A673 (cell line): Measurements from ENCODE around the gene OR2T2.
"Not testable (repeated sequence)": the region's sequence is repeated elsewhere in the genome, so short reads cannot be mapped to it uniquely, and the experiment has no call there.

ENCODE experiments used
- EZH2 ChIP-seq: fragments of 200-600 bp; sonication (generic); IDR thresholded peaks from 2 replicates; pipeline ENCODE4 v1.6.1; 2017; ENCODE audit warnings: borderline replicate concordance, low read depth, mild to moderate bottlenecking, mixed read lengths, antibody characterized with exemption, low read length; ENCODE audit not compliant: poor library complexity, severe bottlenecking
- TF ChIP-seq, protein P1 (sequence below): fragments of 300-800, 200-600 bp; sonication (generic); conservative IDR thresholded peaks from 2 replicates; pipeline ENCODE4 v1.5.1; 2017; ENCODE audit warnings: low read depth, mild to moderate bottlenecking, antibody characterized with exemption, low read length, moderate library complexity, mixed read lengths

DNA sequence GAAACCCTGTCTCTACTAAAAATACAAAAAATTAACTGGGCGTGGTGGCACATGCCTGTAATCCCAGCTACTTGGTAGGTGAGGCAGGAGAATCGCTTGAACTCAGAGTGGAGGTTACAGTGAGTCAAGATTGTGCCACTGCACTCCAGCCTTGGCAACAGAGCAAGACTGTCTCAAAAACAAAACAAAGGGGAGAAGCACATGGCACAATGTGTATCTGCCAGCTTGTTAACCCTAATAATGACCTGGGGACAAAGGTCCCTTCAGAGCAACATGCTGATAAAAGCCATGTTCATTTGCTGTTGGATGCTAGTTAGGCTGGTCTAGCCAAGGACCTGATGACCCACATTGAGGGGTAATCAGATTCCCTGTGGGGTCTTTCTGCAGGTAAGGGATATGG, 11.2 kb downstream of the OR2T2 start:
- TF ChIP-seq, protein P1, sequence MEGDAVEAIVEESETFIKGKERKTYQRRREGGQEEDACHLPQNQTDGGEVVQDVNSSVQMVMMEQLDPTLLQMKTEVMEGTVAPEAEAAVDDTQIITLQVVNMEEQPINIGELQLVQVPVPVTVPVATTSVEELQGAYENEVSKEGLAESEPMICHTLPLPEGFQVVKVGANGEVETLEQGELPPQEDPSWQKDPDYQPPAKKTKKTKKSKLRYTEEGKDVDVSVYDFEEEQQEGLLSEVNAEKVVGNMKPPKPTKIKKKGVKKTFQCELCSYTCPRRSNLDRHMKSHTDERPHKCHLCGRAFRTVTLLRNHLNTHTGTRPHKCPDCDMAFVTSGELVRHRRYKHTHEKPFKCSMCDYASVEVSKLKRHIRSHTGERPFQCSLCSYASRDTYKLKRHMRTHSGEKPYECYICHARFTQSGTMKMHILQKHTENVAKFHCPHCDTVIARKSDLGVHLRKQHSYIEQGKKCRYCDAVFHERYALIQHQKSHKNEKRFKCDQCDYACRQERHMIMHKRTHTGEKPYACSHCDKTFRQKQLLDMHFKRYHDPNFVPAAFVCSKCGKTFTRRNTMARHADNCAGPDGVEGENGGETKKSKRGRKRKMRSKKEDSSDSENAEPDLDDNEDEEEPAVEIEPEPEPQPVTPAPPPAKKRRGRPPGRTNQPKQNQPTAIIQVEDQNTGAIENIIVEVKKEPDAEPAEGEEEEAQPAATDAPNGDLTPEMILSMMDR, result not testable (repeated sequence)
- not testable (repeated sequence) for TF ChIP-seq EZH2
